Esophagus (tissue), 2 donors: ENCODE results near the gene METTL18. TPM values are rescaled to one million over a fixed set of nuclear protein-coding genes. Genes with fewer than 3 reads are reported as not detected.
A peak's percentile ranks its signal among the peaks of the same experiment; 100 is the strongest.

Source experiments
- H3K27ac ChIP-seq, 2 donors: one replicate each; pipeline ENCODE4 v1.5.1; 2013; ENCODE audit warnings: low read depth in 2 of 2, mild to moderate bottlenecking in 2 of 2, inconsistent platforms in 1 of 2, low read length in 1 of 2, moderate library complexity in 1 of 2
- H3K27me3 ChIP-seq, 2 donors: one replicate each; pipeline ENCODE4 v1.6.1; 2013; ENCODE audit warnings: low read length in 2 of 2, control low read depth in 1 of 2, mild to moderate bottlenecking in 1 of 2; ENCODE audit not compliant: insufficient read depth in 2 of 2, control insufficient read depth in 1 of 2
- H3K36me3 ChIP-seq, 2 donors: one replicate each; pipeline ENCODE4 v1.6.1; 2013; ENCODE audit warnings: low read length in 1 of 2; ENCODE audit not compliant: control insufficient read depth in 2 of 2, insufficient read depth in 2 of 2
- H3K4me1 ChIP-seq, 2 donors: one replicate each; pipeline ENCODE4 v1.6.1; 2013; ENCODE audit warnings: low read length in 1 of 2; ENCODE audit not compliant: control insufficient read depth in 2 of 2, insufficient read depth in 2 of 2
- H3K4me3 ChIP-seq, 2 donors: one replicate each; pipeline ENCODE4 v1.5.1; 2013; ENCODE audit warnings: low read length in 2 of 2, mild to moderate bottlenecking in 2 of 2, low read depth in 1 of 2, moderate library complexity in 1 of 2
- H3K9me3 ChIP-seq, 2 donors: one replicate each; pipeline ENCODE4 v1.6.1; 2013; ENCODE audit warnings: mild to moderate bottlenecking in 2 of 2, low read depth in 1 of 2, low read length in 1 of 2, moderate library complexity in 1 of 2; ENCODE audit not compliant: control insufficient read depth in 2 of 2, insufficient read depth in 1 of 2
- WGBS, 2 donors: extraction: QIAGEN DNeasy Blood & Tissue Kit; methylation state at CpG; one replicate each; pipeline ENCODE4 v1.1.7; 2013; 5-methylcytosine and 5-hydroxymethylcytosine counted together
- polyA plus RNA-seq, 2 donors: library from polyadenylated mRNA; stranded (reverse); fragments of 200-250 nt; gene quantifications; one replicate each; pipeline ENCODE4 v1.2.3, GENCODE V29; 2013
- donor health status: healthy with polysubstance abuse.
- donor health status: Bipolar disorder and iron deficiency.

METTL18 gene
- polyA plus RNA-seq, 2 donors: 5.7 to 5.8 TPM

GRCh38 chr1:169793730-169794129 lies 977 bp downstream of the METTL18 start:
- Histone ChIP-seq H3K27me3 (no peaks in the 10 kb centered on the region), H3K9me3 (no peaks in the 10 kb centered on the region), H3K27ac (peak overlapping the region in 1 of 2 donors; percentile 21), H3K4me3 (peak overlapping the region; percentile 79 to 85), H3K4me1 (no peaks in the 10 kb centered on the region), H3K36me3 (no peaks in the 10 kb centered on the region)
- 25 to 38% methylated on average over 1 of the region's 1 CpG for WGBS, 2 donors

GRCh38 chr1:169788402-169788801 lies 6.3 kb downstream of the METTL18 start:
- Histone ChIP-seq H3K36me3 (no peaks in the 10 kb centered on the region), H3K4me1 (no peaks in the 10 kb centered on the region), H3K4me3 (no peak overlapping the region), H3K9me3 (no peaks in the 10 kb centered on the region), H3K27ac (no peak overlapping the region), H3K27me3 (no peaks in the 10 kb centered on the region)
- WGBS, 2 donors: 81 to 92% methylated on average over 2 of the region's 2 CpGs

- Histone ChIP-seq H3K9me3 (no peaks in the 10 kb centered on the region), H3K4me1 (no peaks in the 10 kb centered on the region), H3K27me3 (no peaks in the 10 kb centered on the region), H3K27ac (no peak overlapping the region), H3K4me3 (no peak overlapping the region), H3K36me3 (no peaks in the 10 kb centered on the region)
- WGBS, 2 donors: 66 to 83% methylated on average over 3 of the region's 3 CpGs
Measured at GRCh38 chr1:169786974-169787373, 7.7 kb downstream of the METTL18 start.

DNA sequence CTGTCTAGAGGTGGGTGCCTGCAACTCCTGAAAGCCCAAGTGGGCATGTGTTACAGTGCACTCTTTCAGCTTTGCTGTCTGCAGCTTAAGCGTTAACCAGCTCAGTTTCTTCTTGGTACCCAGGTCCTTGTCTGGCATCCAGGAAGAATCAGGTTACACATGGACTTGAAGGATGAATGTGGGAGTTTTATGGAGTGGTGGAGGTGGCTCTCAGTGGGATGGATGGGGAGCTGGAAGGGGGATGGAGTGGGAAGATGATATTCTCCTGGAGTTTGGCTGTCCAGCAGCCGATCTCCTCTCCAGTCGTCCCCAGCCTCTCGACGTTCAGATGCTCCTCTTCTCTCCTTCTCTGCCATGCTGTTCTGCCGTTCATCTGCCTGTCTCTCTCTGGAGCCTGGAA lies 9.4 kb downstream of the METTL18 start:
- H3K27me3 ChIP-seq: no peaks in the 10 kb centered on the region
- H3K4me3 ChIP-seq: no peak overlapping the region
- no peaks in the 10 kb centered on the region for H3K4me1 ChIP-seq
- H3K9me3 ChIP-seq: no peaks in the 10 kb centered on the region
- H3K36me3 ChIP-seq: no peaks in the 10 kb centered on the region
- no peak overlapping the region for H3K27ac ChIP-seq
- WGBS, 2 donors: 82 to 85% methylated on average over 6 of the region's 6 CpGs

GRCh38 chr1:169784102-169784501 lies 10.6 kb downstream of the METTL18 start:
- H3K27me3 ChIP-seq: no peaks in the 10 kb centered on the region
- no peak overlapping the region for H3K27ac ChIP-seq
- no peaks in the 10 kb centered on the region for H3K9me3 ChIP-seq
- H3K4me1 ChIP-seq: no peaks in the 10 kb centered on the region
- no peak overlapping the region for H3K4me3 ChIP-seq
- no peaks in the 10 kb centered on the region for H3K36me3 ChIP-seq

GRCh38 chr1:169782596-169782995 lies 12.1 kb downstream of the METTL18 start:
- H3K4me1 ChIP-seq: no peaks in the 10 kb centered on the region
- H3K4me3 ChIP-seq: no peak overlapping the region
- H3K9me3 ChIP-seq: no peaks in the 10 kb centered on the region
- H3K27me3 ChIP-seq: no peaks in the 10 kb centered on the region
- H3K27ac ChIP-seq: no peak overlapping the region
- WGBS, 2 donors: 81 to 90% methylated on average over 3 of the region's 3 CpGs
- H3K36me3 ChIP-seq: no peaks in the 10 kb centered on the region

DNA sequence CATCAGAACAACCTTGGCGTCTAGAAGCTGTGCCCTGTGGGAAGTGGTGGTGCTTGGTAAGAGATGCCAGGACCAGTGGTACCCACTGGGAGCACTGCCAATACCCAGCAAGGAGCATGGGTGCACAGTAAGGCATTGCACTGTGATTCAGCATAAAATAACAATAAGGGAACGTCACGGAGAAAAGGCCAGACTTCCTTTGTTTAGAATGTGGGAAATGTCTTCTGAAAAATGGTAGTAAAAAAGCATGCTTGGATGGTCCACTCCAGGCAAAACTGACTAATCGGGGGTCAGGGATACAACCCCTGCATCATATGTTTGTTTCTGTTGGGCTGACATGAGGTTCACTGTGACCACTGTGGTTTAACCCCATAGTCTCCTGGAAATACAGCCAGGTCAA lies 14.7 kb downstream of the METTL18 start:
- WGBS, 2 donors: 47 to 53% methylated on average over 4 of the region's 4 CpGs

GRCh38 chr1:169779150-169779549 lies 15.6 kb downstream of the METTL18 start:
- Histone ChIP-seq H3K27ac (no peak overlapping the region), H3K27me3 (no peaks in the 10 kb centered on the region), H3K4me1 (no peaks in the 10 kb centered on the region), H3K4me3 (no peak overlapping the region), H3K9me3 (no peaks in the 10 kb centered on the region), H3K36me3 (no peaks in the 10 kb centered on the region)

More for the DNA sequence above, 14.7 kb downstream of the METTL18 start:
- Histone ChIP-seq H3K27ac (no peak overlapping the region), H3K4me1 (no peaks in the 10 kb centered on the region), H3K36me3 (no peaks in the 10 kb centered on the region), H3K27me3 (no peaks in the 10 kb centered on the region), H3K4me3 (no peak overlapping the region), H3K9me3 (no peaks in the 10 kb centered on the region)

DNA sequence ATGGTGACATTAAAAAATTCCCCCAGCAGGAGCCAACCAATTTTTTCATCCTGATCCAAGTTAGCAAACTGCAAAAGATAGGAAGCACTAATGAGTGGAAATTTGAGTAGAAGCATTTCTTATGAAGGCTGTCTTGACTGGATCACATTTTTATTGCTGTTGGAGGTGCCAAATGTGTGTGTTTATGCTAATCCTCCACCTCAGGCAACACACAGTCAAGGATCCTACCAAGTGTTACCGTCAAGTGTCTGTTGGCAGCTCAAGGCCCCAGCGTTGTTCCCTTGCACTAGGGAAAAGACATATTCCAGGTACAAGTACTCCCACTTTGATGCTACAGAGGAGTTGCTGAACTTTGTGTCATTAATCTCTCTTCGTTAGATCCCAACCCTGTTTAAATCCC lies 18.3 kb downstream of the METTL18 start:
- no peaks in the 10 kb centered on the region for H3K9me3 ChIP-seq
- H3K4me1 ChIP-seq: no peaks in the 10 kb centered on the region
- no peaks in the 10 kb centered on the region for H3K36me3 ChIP-seq
- no peak overlapping the region for H3K4me3 ChIP-seq
- H3K27me3 ChIP-seq: no peaks in the 10 kb centered on the region
- WGBS, 2 donors: 44 to 50% methylated on average over 3 of the region's 3 CpGs
- H3K27ac ChIP-seq: no peak overlapping the region

- H3K27me3 ChIP-seq: no peaks in the 10 kb centered on the region
- no peaks in the 10 kb centered on the region for H3K9me3 ChIP-seq
- H3K27ac ChIP-seq: no peak overlapping the region
- 89 to 91% methylated on average over 2 of the region's 2 CpGs for WGBS, 2 donors
- no peaks in the 10 kb centered on the region for H3K4me1 ChIP-seq
- H3K4me3 ChIP-seq: no peak overlapping the region
- H3K36me3 ChIP-seq: no peaks in the 10 kb centered on the region
Measured at GRCh38 chr1:169768161-169768560, 26.5 kb downstream of the METTL18 start.
